ENCODE results near the gene CD22.

Gene CD22

DNA sequence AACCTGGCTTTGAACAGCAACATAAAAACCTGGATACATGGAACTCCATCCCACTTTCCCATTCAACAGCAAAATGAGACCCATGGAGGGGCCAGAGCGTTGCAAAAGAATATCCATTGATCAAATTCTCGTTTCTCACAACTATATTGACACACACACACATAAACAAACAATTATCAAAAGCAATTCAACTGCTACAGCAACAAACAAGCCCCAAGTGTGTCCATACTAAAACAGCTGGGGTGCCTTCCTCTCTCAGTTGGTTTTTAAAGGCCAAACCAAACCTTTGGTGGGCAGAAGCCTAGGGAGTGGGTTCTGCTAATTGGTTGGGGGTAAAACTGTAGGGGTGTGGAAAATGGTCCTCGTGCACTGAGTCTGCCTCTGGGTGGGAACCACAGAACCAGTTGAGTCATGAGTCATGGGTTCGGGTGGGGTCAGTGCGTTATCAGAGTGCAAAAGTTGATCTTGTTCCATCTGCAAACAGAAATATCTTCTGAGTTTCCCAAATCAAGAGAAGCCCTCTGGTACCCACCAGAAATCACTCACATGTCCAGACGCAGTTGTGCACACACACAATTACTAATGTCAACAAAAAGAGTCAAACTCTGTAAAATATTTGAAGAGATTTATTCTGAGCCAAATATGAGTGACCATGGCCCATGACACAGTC, 60.3 kb downstream of the CD22 start:
- in situ Hi-C loops (cut with MboI; ENCODE audit: low sequenced_read_pairs, unreplicated experiment) = no loop called here
- no peak for DNase-seq (ENCODE audit: low spot score)

DNA sequence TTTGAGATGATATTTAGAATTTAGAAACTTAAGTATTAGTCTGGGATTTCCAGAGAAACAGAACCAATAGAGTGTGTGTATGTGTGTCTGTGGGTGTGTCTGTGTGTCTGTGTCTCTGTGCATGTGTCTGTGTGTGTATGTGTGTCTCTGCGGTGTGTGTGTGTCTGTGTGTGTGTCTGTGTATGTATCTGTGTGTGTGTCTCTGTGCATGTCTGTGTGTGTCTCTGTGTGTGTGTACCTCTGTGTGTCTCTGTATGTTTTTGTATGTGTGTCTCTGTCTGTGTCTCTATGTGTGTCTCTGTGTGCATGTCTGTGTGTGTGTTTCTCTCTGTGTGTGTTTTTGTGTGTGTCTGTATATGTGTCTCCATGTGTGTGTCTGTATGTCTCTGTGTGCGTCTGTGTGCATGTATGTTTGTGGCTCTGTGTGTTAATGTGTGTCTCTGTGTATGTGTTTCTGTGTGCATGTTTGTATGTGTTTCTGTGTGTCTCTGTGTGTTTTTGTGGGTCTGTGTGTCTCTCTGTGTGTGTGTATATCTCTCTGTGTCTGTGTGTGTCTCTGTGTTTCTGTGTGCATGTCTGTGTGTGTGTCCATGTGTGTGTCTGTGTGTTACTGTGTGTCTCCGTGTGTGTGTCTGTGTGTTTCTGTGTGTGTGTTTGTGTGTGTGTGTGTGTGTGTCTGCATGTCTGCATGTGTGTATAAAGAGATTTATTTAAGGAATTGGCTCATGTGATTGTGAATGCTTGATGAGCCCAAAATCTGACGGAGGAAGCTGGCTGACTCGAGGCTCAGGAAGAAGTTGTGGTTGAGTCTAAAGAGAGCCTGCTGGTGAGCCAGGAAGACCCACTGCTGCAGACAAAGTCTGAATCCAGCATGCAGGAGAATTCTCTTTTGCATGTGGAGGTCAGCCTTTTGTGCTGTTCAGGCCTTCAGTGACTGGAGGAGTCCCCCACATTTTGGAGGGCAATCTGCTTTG, 64.0 kb downstream of the CD22 start:
- no peak for DNase-seq (ENCODE audit: low spot score)
- in situ Hi-C loops (cut with MboI; ENCODE audit: low sequenced_read_pairs, unreplicated experiment) = no loop called here
- TF ChIP-seq, protein P1, sequence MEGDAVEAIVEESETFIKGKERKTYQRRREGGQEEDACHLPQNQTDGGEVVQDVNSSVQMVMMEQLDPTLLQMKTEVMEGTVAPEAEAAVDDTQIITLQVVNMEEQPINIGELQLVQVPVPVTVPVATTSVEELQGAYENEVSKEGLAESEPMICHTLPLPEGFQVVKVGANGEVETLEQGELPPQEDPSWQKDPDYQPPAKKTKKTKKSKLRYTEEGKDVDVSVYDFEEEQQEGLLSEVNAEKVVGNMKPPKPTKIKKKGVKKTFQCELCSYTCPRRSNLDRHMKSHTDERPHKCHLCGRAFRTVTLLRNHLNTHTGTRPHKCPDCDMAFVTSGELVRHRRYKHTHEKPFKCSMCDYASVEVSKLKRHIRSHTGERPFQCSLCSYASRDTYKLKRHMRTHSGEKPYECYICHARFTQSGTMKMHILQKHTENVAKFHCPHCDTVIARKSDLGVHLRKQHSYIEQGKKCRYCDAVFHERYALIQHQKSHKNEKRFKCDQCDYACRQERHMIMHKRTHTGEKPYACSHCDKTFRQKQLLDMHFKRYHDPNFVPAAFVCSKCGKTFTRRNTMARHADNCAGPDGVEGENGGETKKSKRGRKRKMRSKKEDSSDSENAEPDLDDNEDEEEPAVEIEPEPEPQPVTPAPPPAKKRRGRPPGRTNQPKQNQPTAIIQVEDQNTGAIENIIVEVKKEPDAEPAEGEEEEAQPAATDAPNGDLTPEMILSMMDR (IDR thresholded peaks at IDR 0.05; ENCODE audit: borderline replicate concordance, control extremely low read depth, extremely low read depth, insufficient read depth, missing control alignments) = no peak

More for the DNA sequence above, 60.3 kb downstream of the CD22 start:
- TF ChIP-seq, protein P1 (IDR thresholded peaks at IDR 0.05; ENCODE audit: borderline replicate concordance, control extremely low read depth, extremely low read depth, insufficient read depth, missing control alignments) = no peak

DNA sequence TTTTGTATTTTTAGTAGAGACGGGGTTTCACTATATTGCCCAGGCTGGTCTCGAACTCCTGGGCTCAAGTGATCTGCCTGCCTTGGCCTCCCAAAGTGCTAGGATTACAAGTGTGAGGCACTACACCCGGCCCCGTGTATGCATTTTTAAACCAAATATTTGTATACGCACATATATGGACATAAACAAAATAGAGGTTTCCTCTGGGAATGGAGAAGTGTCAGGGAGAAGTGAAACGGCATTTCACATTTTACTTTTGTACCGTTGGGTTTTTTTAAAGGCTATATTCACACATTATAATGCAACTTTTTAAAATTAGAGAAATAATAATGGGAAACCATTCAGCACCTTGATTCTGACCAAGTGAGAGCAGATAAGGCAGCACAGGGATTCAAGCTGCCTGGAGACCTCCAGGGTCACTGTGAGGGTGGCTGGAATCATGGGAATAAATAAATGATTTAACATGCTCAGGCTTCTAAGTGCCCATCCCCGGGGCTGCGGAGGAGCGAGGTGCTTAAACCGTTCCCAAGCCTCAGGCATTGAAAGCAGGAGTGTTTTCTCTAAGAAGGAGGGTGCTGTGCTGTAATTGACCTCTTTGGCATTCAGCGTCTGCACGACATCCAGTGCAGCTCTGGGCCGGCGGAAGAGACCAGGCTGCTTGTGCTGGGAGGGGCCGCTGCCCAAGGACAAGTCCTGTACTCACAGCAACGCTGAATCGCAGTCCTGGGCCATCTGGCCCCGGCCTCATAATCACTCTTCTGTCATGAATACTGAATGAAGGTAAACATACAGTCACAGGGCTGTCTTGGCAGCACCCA, 66.6 kb downstream of the CD22 start:
- TF ChIP-seq, protein P1 (IDR thresholded peaks at IDR 0.05; ENCODE audit: borderline replicate concordance, control extremely low read depth, extremely low read depth, insufficient read depth, missing control alignments) = no peak
- in situ Hi-C loops (cut with MboI; ENCODE audit: low sequenced_read_pairs, unreplicated experiment) = no loop called here

DNA sequence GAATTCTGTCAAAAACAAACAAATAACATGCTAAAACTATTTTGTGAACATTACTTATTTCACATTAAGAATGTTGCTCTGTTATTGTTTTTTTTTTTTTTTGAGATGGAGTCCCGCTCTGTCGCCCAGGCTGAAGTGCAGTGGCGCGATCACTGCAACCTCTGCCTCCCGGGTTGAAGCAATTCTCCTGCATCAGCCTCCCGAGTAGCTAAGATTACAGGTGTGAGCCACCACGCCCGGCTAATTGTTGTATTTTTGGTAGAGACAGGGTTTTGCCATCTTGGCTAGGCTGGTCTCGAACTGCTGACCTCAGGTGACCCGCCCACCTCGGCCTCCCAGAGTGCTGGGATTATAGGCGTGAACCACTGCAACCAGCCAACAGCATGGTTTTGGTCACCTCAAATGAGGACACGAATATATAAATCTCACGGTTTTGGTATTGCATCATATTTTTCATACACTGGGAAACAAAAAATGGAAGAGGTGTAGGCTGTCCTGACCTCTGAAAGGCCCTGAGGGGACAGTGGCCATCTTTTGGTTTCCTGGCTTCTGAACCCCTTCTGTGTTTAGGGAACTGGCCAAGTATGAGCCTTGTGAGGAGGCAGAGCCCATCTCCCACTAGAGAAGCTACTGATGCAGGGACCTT, 67.4 kb downstream of the CD22 start:
- in situ Hi-C loops (cut with MboI; ENCODE audit: low sequenced_read_pairs, unreplicated experiment) = no loop called here
- TF ChIP-seq, protein P1 (IDR thresholded peaks at IDR 0.05; ENCODE audit: borderline replicate concordance, control extremely low read depth, extremely low read depth, insufficient read depth, missing control alignments) = no peak
- no peak for DNase-seq (ENCODE audit: low spot score)

More for the DNA sequence above, 66.6 kb downstream of the CD22 start:
- no peak for DNase-seq (ENCODE audit: low spot score)
